IMR-90 (cell line): ENCODE measurements around the gene SLCO2B1. TPM values are rescaled to one million over a fixed set of nuclear protein-coding genes. Genes with fewer than 3 reads are reported as not detected.

Source experiments
- ATAC-seq: fragments of 200-7000 bp; cut with Tn5 transposase; 2 replicates; pipeline ENCODE4 v1.9.1; 2020; ENCODE audit warnings: low read depth, mild to moderate bottlenecking, moderate library complexity
- BruUV-seq: library from RNA; stranded (reverse); fragments of 400-500 nt; replicated peaks from 2 replicates; lab custom pipeline; 2021; lab: Mats Ljungman, UMichigan
- CTCF ChIA-PET: fragments of 300-600 bp; formaldehyde crosslinking; extraction: SDS; loops from one replicate; lab custom pipeline; 2021; ENCODE audit warnings: antibody characterized with exemption; lab: Yijun Ruan, JAX
- POLR2A ChIA-PET: fragments of 300-600 bp; sonication (Branson Sonifier 250); formaldehyde crosslinking; loops from one replicate; lab custom pipeline; 2022; ENCODE audit warnings: antibody characterized with exemption; ENCODE audit not compliant: unreplicated experiment; lab: Charles Lee
- DNase-seq: peaks from one replicate; pipeline ENCODE4 v3.0.0; 2013
- H2AFZ ChIP-seq: replicated peaks from 2 replicates; pipeline ENCODE3; 2013; ENCODE audit warnings: low read length, mild to moderate bottlenecking; ENCODE audit not compliant: poor library complexity
- H2AK5ac ChIP-seq: 2 replicates; pipeline ENCODE4 v1.6.1; 2013; ENCODE audit warnings: low read depth, low read length, inconsistent platforms
- H2AK9ac ChIP-seq: replicated peaks from 2 replicates; pipeline ENCODE3; 2013; ENCODE audit warnings: mild to moderate bottlenecking, low read depth, low read length, moderate library complexity; ENCODE audit not compliant: poor library complexity
- H2BK120ac ChIP-seq: 2 replicates; pipeline ENCODE4 v1.6.1; 2013; ENCODE audit warnings: low read depth, low read length, inconsistent platforms
- H2BK15ac ChIP-seq: 3 replicates; pipeline ENCODE4 v1.6.1; 2013; ENCODE audit warnings: low read depth, low read length, inconsistent platforms
- H2BK20ac ChIP-seq: 2 replicates; pipeline ENCODE4 v1.6.1; 2013; ENCODE audit warnings: low read depth, mild to moderate bottlenecking, inconsistent platforms, low read length, moderate library complexity
- H2BK5ac ChIP-seq: 2 replicates; pipeline ENCODE4 v1.6.1; 2013; ENCODE audit warnings: mild to moderate bottlenecking, low read depth, low read length, inconsistent platforms; ENCODE audit not compliant: poor library complexity, severe bottlenecking
- H3K14ac ChIP-seq: replicated peaks from 2 replicates; pipeline ENCODE4 v1.6.1; 2013; ENCODE audit warnings: low read depth, low read length, inconsistent platforms
- H3K18ac ChIP-seq: 2 replicates; pipeline ENCODE4 v1.6.1; 2013; ENCODE audit warnings: low read depth, low read length, control low read depth
- H3K23ac ChIP-seq: 2 replicates; pipeline ENCODE4 v1.6.1; 2013; ENCODE audit warnings: low read depth, low read length, inconsistent platforms
- H3K27ac ChIP-seq: 2 replicates; pipeline ENCODE4 v1.5.1; 2013; ENCODE audit warnings: mild to moderate bottlenecking, control low read depth, low read length; ENCODE audit not compliant: insufficient read depth
- H3K27me3 ChIP-seq: 2 replicates; pipeline ENCODE4 v1.6.1; 2013; ENCODE audit warnings: low read length; ENCODE audit not compliant: control insufficient read depth, insufficient read depth
- H3K36me3 ChIP-seq: 2 replicates; pipeline ENCODE4 v1.6.1; 2013; ENCODE audit warnings: low read length, mixed read lengths; ENCODE audit not compliant: control insufficient read depth, insufficient read depth
- H3K4ac ChIP-seq: 2 replicates; pipeline ENCODE4 v1.6.1; 2013; ENCODE audit warnings: low read depth, low read length, inconsistent platforms
- H3K4me1 ChIP-seq: 2 replicates; pipeline ENCODE4 v1.6.1; 2013; ENCODE audit warnings: low read length, mixed read lengths; ENCODE audit not compliant: control insufficient read depth, insufficient read depth
- H3K4me2 ChIP-seq: 2 replicates; pipeline ENCODE4 v1.6.1; 2013; ENCODE audit warnings: low read depth, mild to moderate bottlenecking, control low read depth, low read length, moderate library complexity
- H3K4me3 ChIP-seq: 2 replicates; pipeline ENCODE4 v1.5.1; 2013; ENCODE audit warnings: low read depth, mild to moderate bottlenecking, control low read depth, low read length, moderate library complexity; ENCODE audit not compliant: insufficient read depth
- H3K56ac ChIP-seq: 2 replicates; pipeline ENCODE4 v1.6.1; 2013; ENCODE audit warnings: low read length, inconsistent platforms; ENCODE audit not compliant: insufficient read depth; ENCODE audit errors: extremely low read depth
- H3K79me1 ChIP-seq, 2 experiments: 2 replicates each; pipeline ENCODE4 v1.6.1; 2013; ENCODE audit warnings: low read length in 2 of 2, inconsistent platforms in 1 of 2, low read depth in 1 of 2
- H3K9ac ChIP-seq: 2 replicates; pipeline ENCODE4 v1.6.1; 2013; ENCODE audit warnings: low read depth, low read length, control low read depth
- H3K9me1 ChIP-seq: 2 replicates; pipeline ENCODE4 v1.6.1; 2013; ENCODE audit warnings: low read length, inconsistent platforms; ENCODE audit not compliant: insufficient read depth
- H3K9me3 ChIP-seq: 2 replicates; pipeline ENCODE4 v1.6.1; 2013; ENCODE audit warnings: low read length; ENCODE audit not compliant: control insufficient read depth, insufficient read depth
- H4K20me1 ChIP-seq: 2 replicates; pipeline ENCODE4 v1.6.1; 2013; ENCODE audit warnings: low read length, inconsistent platforms; ENCODE audit not compliant: insufficient read depth
- H4K5ac ChIP-seq: 2 replicates; pipeline ENCODE4 v1.6.1; 2013; ENCODE audit warnings: mild to moderate bottlenecking, low read depth, low read length, control low read depth
- H4K8ac ChIP-seq, 2 experiments: 2 replicates each; pipeline ENCODE4 v1.6.1; 2013; ENCODE audit warnings: low read depth in 2 of 2, low read length in 2 of 2, control low read depth in 1 of 2, inconsistent platforms in 1 of 2
- H4K91ac ChIP-seq: 2 replicates; pipeline ENCODE4 v1.6.1; 2013; ENCODE audit warnings: low read depth, low read length, inconsistent platforms; ENCODE audit not compliant: insufficient read depth
- BHLHE40 ChIP-seq: fragments of 150-350 bp; IDR thresholded peaks from 2 replicates; pipeline ENCODE4 v1.6.1; 2016; ENCODE audit warnings: mild to moderate bottlenecking, low read depth, low read length
- CEBPB ChIP-seq: IDR thresholded peaks from 2 replicates; pipeline ENCODE4 v1.6.1; 2012; ENCODE audit warnings: low read depth, low read length, improper control_type of control experiment
- MAFK ChIP-seq: IDR thresholded peaks from 2 replicates; pipeline ENCODE4 v1.6.1; 2012; ENCODE audit warnings: low read depth, low read length, improper control_type of control experiment
- SMC3 ChIP-seq: fragments of 150-350 bp; IDR thresholded peaks from 2 replicates; pipeline ENCODE4 v1.6.1; 2016; ENCODE audit warnings: low read depth, mild to moderate bottlenecking, antibody characterized with exemption, low read length, moderate library complexity
- WGBS, 2 experiments: methylation state at CpG; one replicate each; pipeline versions ENCODE4 v1.1.5 to v1.1.7; 2013; ENCODE audit warnings: missing lambda C conversion rate in 2 of 2; ENCODE audit not compliant: insufficient read length in 1 of 2; ENCODE audit errors: extremely low coverage in 2 of 2; 5-methylcytosine and 5-hydroxymethylcytosine counted together
- dilution Hi-C: fragments of 300-500 bp; cut with HindIII; formaldehyde crosslinking; loops from one replicate; pipeline ENCODE4 v1.14.3; 2018; ENCODE audit warnings: low sequenced_read_pairs; ENCODE audit not compliant: unreplicated experiment
- in situ Hi-C: fragments of 300-500 bp; cut with MboI; formaldehyde crosslinking; loops from 3 replicates; pipeline ENCODE4 v1.14.3; 2019; ENCODE audit warnings: low sequenced_read_pairs, inconsistent platforms, mixed read lengths
- intact Hi-C: fragments of 100-400 bp; cut with micrococcal nuclease; formaldehyde crosslinking; loops from 2 replicates; pipeline ENCODE4 v1.10.0; 2022
- polyA plus RNA-seq, 3 experiments: library from polyadenylated mRNA; depleted of rRNA; stranded (reverse); fragments of >200 nt; gene quantifications; 2 replicates each; pipeline ENCODE4 v1.2.3, GENCODE V29; 2012; ENCODE audit warnings: low replicate concordance in 1 of 3
- total RNA-seq: library from RNA; depleted of rRNA; stranded (reverse); fragments of >200 nt; gene quantifications from 2 replicates; pipeline ENCODE4 v1.2.3, GENCODE V29; 2012

Gene SLCO2B1
- total and polyA plus RNA-seq, 2 of the 4 experiments (the other 2 are of a cell fraction), result not detected

DNA sequence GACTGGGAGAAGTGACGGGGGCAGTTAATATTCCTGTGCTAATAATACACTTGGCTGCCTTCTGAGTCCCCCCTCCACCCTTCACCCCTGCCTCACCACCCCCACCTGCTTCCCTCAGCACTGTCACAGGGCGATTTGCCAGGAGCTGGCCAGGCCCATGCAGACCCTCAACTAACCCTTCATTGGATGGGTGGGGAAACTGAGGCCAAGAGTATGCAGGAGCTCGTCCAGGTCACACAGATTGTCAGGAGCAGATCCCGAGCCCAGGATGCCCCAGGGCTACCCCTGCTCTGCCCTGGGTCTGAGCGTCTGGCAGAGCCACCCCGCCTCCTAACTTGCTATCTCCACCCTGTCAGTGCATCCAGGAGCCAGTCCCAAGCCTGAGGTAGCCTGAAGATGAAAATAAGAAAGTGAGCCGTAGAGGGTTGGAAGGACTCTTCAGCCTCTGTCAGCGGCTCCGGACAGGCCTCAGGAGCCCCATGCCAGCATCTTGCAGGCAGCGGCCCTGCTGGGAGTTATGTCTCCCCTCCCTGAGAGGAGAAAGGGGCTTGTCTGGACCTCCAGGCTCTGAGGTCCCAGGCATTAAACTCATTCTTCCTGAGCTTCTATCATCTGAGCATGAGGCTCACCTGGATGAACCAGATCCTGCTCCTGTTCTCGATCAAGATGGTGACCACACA, 95.9 kb downstream of the SLCO2B1 start:
- CTCF ChIA-PET, result interaction anchor here (0.6 kb wide), 1 partner anchor 265 kb away, joined by 3 read pairs; no protein-coding TSS in a partner anchor
- no peak overlapping the region for H2BK15ac ChIP-seq
- no peak for DNase-seq
- no peak overlapping the region for H4K5ac ChIP-seq
- H3K9ac ChIP-seq, result no peak overlapping the region
- no peak overlapping the region for H4K91ac ChIP-seq
- no peak for ATAC-seq
- intact Hi-C loops (loop anchor here (5.0 kb wide), 1 partner anchor 300 kb away; the partner anchor contains the start of genes SPCS2 and XRRA1), dilution Hi-C loops (no loop called here), in situ Hi-C loops (loop anchor here (5.0 kb wide), 3 partner anchors 100 to 320 kb away; no protein-coding TSS in a partner anchor)
- no peaks in the 10 kb centered on the region for H3K79me1 ChIP-seq
- no peak overlapping the region for H2AFZ ChIP-seq
- no peak overlapping the region for H3K23ac ChIP-seq
- H2AK5ac ChIP-seq, result no peak overlapping the region
- H3K4me2 ChIP-seq, result no peak overlapping the region
- H2BK20ac ChIP-seq, result no peak overlapping the region
- no peak overlapping the region for H3K56ac ChIP-seq
- no peaks in the 10 kb centered on the region for H3K9me1 ChIP-seq
- H2AK9ac ChIP-seq, result no peak overlapping the region
- POLR2A ChIA-PET, result interaction anchor here (0.7 kb wide), 1 partner anchor 226 kb away, joined by 3 read pairs; no protein-coding TSS in a partner anchor
- H3K9me3 ChIP-seq, result no peaks in the 10 kb centered on the region
- no peak overlapping the region for H3K14ac ChIP-seq
- H2BK5ac ChIP-seq, result no peak overlapping the region
- 90% methylated on average over 2 of the region's 11 CpGs; no CpG with 5 or more reads in 1 of the 2 experiments for WGBS, 2 experiments
- no peaks in the 10 kb centered on the region for H3K4me1 ChIP-seq
- H3K27me3 ChIP-seq, result peaks cover 54% of the 10 kb centered on the region
- BruUV-seq, result no TSS peak
- H3K18ac ChIP-seq, result no peak overlapping the region
- H3K36me3 ChIP-seq, result no peaks in the 10 kb centered on the region
- no peak overlapping the region for H3K4me3 ChIP-seq
- no peak overlapping the region for H3K27ac ChIP-seq
- H3K4ac ChIP-seq, result no peak overlapping the region
- no peaks in the 10 kb centered on the region for H4K20me1 ChIP-seq
- TF ChIP-seq BHLHE40, result no peak
- TF ChIP-seq MAFK, result no peak
- no peak for TF ChIP-seq CEBPB
- TF ChIP-seq SMC3, result no peak
- H2BK120ac ChIP-seq, result no peak overlapping the region
- H4K8ac ChIP-seq, result no peak overlapping the region
